ENCODE data around the gene RUNX2. TPM values are rescaled to one million over a fixed set of nuclear protein-coding genes. Genes with fewer than 3 reads are reported as not detected.

RUNX2 gene
- total RNA-seq, 1 donor from 2014 or later, result 0.09 TPM

- Histone ChIP-seq H4K20me1 (ENCODE audit: low read depth) (no peaks in the 10 kb centered on the region), H3K4me2 (no peak overlapping the region), H3K36me3 (no peaks in the 10 kb centered on the region), H3K27ac (no peak overlapping the region), H3K79me2 (ENCODE audit: low read depth) (no peaks in the 10 kb centered on the region), H3K27me3 (no peaks in the 10 kb centered on the region), H3K9me3 (ENCODE audit: low read depth) (no peaks in the 10 kb centered on the region), H3K9ac (no peak overlapping the region), H3K4me1 (no peaks in the 10 kb centered on the region), H2AFZ (replicated peaks) (no peak overlapping the region), H3K4me3 (no peak overlapping the region), H3F3A (ENCODE audit: low read depth) (no peaks in the 10 kb centered on the region)
- H3K27ac Mint-ChIP-seq, result no peak overlapping the region
- no peaks in the 10 kb centered on the region for H3K9me3 Mint-ChIP-seq
- no peaks in the 10 kb centered on the region for H3K4me1 Mint-ChIP-seq
- no peak for TF ChIP-seq CTCF (IDR thresholded peaks at IDR 0.05)
- no peak for TF ChIP-seq EZH2 (IDR thresholded peaks at IDR 0.05)
- no peak for TF ChIP-seq EZH2phosphoT487 (IDR thresholded peaks at IDR 0.05)
- no peaks in the 10 kb centered on the region for H3K36me3 Mint-ChIP-seq
- H3K27me3 Mint-ChIP-seq (ENCODE audit: insufficient read depth, low read depth), result no peaks in the 10 kb centered on the region
- no peak for DNase-seq (ENCODE audit: low spot score)
- no peak overlapping the region for H3K4me3 Mint-ChIP-seq
Observed at GRCh38 chr6:45433533-45434380, 105.6 kb downstream of the RUNX2 start.

- DNase-seq (ENCODE audit: low spot score), result no peak
- Histone ChIP-seq H3K9me3 (ENCODE audit: low read depth) (no peaks in the 10 kb centered on the region), H3K27me3 (no peaks in the 10 kb centered on the region), H2AFZ (replicated peaks) (no peak overlapping the region), H3K4me3 (no peak overlapping the region), H3K4me2 (no peak overlapping the region), H3K4me1 (no peaks in the 10 kb centered on the region), H3K9ac (no peak overlapping the region), H3K27ac (no peak overlapping the region), H3F3A (ENCODE audit: low read depth) (no peaks in the 10 kb centered on the region), H3K79me2 (ENCODE audit: low read depth) (no peaks in the 10 kb centered on the region), H3K36me3 (no peaks in the 10 kb centered on the region), H4K20me1 (ENCODE audit: low read depth) (no peaks in the 10 kb centered on the region)
- Mint-ChIP-seq H3K36me3 (no peaks in the 10 kb centered on the region), H3K27ac (no peak overlapping the region), H3K9me3 (no peaks in the 10 kb centered on the region), H3K27me3 (ENCODE audit: insufficient read depth, low read depth) (no peaks in the 10 kb centered on the region), H3K4me3 (no peak overlapping the region), H3K4me1 (no peaks in the 10 kb centered on the region)
- TF ChIP-seq CTCF (IDR thresholded peaks at IDR 0.05) (no peak), EZH2 (IDR thresholded peaks at IDR 0.05) (no peak), EZH2phosphoT487 (IDR thresholded peaks at IDR 0.05) (no peak)
Observed at GRCh38 chr6:45434381-45434700, 106.2 kb downstream of the RUNX2 start.

GRCh38 chr6:45436544-45437438, 108.7 kb downstream of the RUNX2 start:
- Histone ChIP-seq H3K27me3 (no peaks in the 10 kb centered on the region), H3K4me2 (no peak overlapping the region), H3K9me3 (ENCODE audit: low read depth) (no peaks in the 10 kb centered on the region), H3K27ac (no peak overlapping the region), H3K79me2 (ENCODE audit: low read depth) (no peaks in the 10 kb centered on the region), H2AFZ (replicated peaks) (no peak overlapping the region), H3K4me1 (no peaks in the 10 kb centered on the region), H3K9ac (no peak overlapping the region), H4K20me1 (ENCODE audit: low read depth) (no peaks in the 10 kb centered on the region), H3K4me3 (no peak overlapping the region), H3F3A (ENCODE audit: low read depth) (no peaks in the 10 kb centered on the region), H3K36me3 (no peaks in the 10 kb centered on the region)
- H3K9me3 Mint-ChIP-seq, result no peaks in the 10 kb centered on the region
- no peaks in the 10 kb centered on the region for H3K27me3 Mint-ChIP-seq (ENCODE audit: insufficient read depth, low read depth)
- no peak overlapping the region for H3K27ac Mint-ChIP-seq
- no peak overlapping the region for H3K4me3 Mint-ChIP-seq
- H3K4me1 Mint-ChIP-seq, result no peaks in the 10 kb centered on the region
- H3K36me3 Mint-ChIP-seq, result no peaks in the 10 kb centered on the region
- no peak for DNase-seq (ENCODE audit: low spot score)
- TF ChIP-seq EZH2 (IDR thresholded peaks at IDR 0.05), result no peak
- TF ChIP-seq EZH2phosphoT487 (IDR thresholded peaks at IDR 0.05), result no peak
- no peak for TF ChIP-seq CTCF (IDR thresholded peaks at IDR 0.05)
